Stimulated activated CD8-positive, alpha-beta memory T cell treated with anti-CD3 and anti-CD28 coated beads, Interleukin-7, amount 100 ng/mL, for 24 hours (primary cell): Measurements from ENCODE around the gene FANCM.
"Not testable (repeated sequence)": the region's sequence is repeated elsewhere in the genome, so short reads cannot be mapped to it uniquely, and the experiment has no call there.

Experiments used
- DNase-seq: peaks from one replicate; pipeline ENCODE4 v3.0.0-alpha.2; 2020; ENCODE audit warnings: low read depth

The FANCM gene

DNA sequence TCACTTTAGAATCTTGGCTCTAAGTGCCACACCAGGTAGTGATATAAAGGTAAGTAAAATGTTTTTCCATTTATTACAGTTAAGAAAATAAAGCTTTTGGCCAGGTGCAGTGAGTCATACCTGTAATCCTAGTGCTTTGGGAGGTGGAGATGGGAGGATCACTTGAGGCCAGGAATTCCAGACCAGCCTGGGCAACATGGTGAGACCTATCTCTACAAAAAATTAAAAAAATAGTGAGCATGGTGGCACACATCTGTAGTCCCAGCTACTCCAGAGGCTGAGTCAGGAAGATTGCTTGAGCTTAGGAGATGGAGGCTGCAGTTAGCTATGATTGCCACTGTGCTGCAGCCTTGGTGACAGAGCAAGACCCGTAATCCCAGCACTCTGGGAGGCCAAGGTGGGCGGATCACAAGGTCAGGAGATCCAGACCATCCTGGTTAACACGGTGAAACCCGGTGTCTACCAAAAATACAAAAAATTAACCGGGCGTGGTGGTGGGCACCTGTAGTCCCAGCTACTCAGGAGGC is 5.0 kb downstream of the FANCM start:
- DNase-seq: no peak

- not testable (repeated sequence) for DNase-seq
These were observed 6.4 kb downstream of the FANCM start for GRCh38 chr14:45142083-45142482.

DNA sequence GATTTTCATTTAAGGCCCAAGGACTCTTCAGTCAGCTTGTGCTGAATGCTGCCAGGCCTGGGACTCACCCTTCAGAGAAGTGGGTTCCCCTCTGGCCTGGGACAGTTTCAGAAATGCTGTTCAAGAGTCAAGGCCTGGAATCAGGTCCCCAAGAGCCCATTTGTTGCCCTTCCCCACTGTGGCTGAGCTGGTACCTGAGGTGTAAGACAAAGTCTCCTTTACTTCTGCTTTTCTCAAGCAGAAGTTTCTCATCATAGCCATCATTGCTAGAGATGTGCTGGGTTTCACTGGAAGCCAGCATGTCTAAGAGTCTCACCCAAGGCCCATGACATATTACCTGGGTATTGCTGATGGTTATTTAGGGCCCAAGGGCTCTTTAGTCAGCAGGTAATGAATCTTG is 8.9 kb downstream of the FANCM start:
- DNase-seq: no peak

GRCh38 chr14:45145214-45145613 is 9.5 kb downstream of the FANCM start:
- no peak for DNase-seq

DNA sequence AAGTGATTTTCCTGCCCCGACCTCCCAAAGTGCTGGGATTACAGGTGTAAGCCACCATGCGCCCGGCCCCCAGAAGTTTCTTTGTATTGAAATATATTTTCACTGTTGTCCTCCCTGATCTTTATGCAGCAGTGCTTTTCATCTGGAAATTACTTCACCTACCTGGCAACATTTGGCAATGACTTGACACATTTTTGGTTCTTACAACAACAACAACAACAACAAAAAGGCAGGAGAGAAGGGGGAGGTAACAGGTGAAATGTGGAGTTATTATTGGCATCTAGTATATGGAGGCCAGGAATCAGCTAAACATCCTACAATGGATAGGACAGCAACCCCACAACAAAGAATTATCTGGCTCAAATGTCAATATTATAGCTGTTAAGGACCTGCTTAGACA is 13.9 kb downstream of the FANCM start:
- no peak for DNase-seq

DNA sequence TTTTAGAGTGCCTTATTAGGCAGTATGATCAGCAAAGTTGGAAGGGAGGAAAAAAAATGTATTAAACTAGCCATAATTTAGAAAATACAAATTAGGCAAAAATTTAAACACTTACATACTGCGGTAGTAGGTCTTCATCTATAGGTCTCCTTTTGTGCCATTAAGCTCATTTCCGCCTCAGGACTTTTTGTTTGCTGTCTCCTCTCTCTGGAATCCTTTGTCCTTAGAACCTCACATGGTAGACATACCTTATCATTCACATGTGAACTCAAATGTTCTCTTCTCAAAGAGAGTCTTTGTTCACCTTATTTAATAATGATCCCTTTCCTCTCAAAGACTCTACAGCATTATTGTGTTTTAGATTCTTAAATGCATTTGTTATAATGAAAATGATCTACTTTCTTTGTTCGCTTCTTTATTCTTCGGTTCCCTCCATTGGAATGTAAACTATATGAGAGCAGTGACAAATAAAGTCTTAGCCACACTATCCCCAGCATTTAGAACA is 14.7 kb downstream of the FANCM start:
- DNase-seq: no peak

GRCh38 chr14:45156067-45156466 is 20.3 kb downstream of the FANCM start:
- no peak for DNase-seq

GRCh38 chr14:45169906-45170305 is 34.2 kb downstream of the FANCM start:
- no peak for DNase-seq

DNA sequence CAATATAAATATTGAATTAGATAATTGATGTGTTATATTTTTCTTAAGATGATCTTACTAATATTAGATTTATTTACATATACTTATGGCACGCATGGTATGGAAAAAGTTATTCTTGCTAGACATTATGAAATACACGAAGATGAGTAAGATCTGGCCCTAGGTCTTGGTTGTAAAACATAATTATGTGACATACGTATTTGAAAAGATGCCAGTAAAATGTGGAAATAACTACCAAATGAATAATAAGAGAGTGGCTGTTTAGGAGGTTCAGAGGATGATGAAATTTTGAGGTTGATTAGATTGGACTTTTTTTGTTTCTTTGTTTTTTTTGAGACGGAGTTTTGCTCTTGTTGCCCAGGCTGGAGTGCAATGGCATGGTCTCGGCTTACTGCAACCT is 41.3 kb downstream of the FANCM start:
- no peak for DNase-seq

GRCh38 chr14:45181329-45181728 is 45.6 kb downstream of the FANCM start:
- no peak for DNase-seq

GRCh38 chr14:45181806-45182205 is 46.1 kb downstream of the FANCM start:
- no peak for DNase-seq

DNA sequence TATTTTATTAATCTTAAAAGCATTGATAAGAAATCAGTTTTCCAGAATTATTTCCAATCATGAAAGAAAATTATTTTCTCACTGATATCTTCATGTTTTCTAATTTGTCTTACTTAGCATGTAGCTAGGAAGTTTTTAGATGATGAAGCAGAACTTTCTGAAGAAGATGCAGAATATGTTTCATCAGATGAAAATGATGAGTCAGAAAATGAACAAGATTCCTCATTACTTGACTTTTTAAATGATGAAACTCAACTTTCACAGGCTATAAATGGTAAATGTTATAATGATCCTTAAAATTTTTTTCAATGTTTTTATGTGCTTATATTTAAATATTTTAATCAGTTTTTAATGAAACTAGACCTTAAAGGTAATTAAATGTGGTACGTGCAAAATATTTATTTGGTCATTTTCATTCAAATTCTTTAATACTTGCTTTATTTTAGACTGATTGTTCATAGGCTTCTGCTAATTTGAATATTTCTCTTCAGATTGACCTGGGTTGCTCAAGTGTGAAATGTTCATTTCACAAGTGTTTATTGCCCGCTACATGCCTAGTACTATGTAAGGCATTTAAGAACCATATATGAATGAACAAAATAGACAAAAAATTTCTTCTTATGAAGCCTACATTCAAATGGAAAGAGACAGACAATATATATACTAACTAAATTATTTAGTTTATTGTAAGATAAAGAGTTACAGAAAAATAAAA is 49.5 kb downstream of the FANCM start:
- no peak for DNase-seq

DNA sequence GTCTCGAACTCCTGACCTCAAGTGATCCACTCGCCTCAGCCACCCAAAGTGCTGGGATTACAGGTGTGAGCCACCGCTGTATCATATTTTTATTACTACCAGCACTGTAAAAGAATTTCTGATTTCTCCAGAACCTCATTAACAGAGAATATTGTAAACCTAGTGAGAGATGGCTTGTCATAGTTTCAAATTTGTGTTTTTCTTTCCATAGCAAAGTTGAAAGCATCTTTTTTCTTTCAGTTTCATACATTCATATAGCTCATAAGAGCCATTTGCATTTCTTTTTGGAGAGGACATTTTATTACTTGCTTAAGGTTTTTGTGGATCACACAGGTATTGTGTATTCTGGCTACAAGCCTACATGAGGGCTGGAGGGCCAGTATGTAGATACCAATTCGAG is 59.2 kb downstream of the FANCM start:
- DNase-seq: no peak

DNA sequence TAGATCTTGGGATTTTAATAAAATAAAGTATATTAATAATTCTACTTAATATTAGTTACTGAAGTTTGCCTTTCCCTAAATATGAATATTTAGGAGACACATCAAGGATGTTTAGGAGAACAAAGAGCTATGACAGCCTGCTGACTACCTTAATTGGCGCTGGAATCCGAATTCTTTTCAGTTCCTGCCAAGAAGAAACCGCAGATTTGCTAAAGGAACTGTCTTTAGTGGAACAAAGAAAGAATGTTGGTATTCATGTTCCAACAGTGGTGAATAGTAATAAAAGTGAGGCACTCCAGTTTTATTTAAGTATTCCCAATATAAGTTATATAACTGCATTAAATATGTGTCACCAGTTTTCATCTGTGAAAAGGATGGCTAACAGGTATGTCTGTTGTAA is 62.8 kb downstream of the FANCM start:
- no peak for DNase-seq

DNA sequence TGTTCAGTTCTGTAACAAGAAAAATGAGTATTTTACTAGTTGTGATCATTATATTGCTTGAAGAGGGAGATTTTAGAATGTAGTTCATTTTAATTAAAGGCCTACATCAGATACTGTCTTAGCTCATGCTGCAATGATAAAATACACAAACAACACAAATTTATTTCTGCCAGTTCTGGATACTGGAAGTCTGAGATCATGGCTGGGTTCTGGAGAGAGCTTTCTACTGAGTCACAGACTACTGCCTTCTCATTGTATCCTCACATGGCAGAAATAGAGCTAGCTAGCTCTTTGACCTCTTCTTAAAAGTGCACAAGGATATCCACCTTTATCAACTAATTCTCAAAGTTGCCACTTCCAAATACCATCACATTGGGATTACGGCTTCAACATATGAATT is 63.5 kb downstream of the FANCM start:
- no peak for DNase-seq

GRCh38 chr14:45201905-45202304 is 66.2 kb downstream of the FANCM start:
- no peak for DNase-seq

DNA sequence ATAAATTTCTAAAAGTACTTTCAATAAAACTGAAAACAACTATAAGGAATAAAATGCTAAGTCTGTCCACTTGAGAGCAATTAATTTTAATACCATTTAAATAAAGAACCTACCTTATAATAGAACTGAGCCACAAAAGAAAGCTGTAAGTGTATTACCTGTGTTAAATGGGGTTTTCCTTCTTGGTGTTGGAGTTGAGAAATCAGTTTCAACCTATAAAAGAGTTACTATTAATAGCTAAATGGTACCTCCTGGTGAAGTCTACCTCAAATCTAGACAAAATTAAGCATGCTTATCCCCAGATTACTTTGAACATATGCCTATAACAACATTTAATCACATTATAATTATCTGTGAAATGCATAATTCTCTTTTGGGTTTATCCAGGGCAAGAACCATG is 68.5 kb downstream of the FANCM start:
- no peak for DNase-seq

- no peak for DNase-seq
These were observed 74.4 kb downstream of the FANCM start for GRCh38 chr14:45210159-45210558.

DNA sequence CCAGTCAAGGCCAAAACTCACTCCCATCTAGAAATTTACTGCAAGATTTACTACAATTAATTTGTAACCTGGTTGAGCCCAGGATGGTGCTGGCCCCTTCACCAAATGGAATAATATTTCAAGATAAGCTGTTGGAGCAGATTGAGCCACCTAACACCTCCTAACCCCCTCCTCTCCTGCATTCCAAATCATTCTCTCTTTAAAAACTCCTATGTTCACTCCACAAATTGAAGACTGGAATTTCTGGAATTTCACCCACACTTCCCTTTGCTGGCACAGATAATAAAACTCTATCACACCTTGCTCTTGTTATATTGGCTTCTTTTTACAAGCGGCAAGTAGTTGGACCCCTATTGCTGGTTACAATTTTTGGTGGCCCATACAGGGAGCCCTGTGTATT is 75.6 kb downstream of the FANCM start:
- DNase-seq: no peak

DNA sequence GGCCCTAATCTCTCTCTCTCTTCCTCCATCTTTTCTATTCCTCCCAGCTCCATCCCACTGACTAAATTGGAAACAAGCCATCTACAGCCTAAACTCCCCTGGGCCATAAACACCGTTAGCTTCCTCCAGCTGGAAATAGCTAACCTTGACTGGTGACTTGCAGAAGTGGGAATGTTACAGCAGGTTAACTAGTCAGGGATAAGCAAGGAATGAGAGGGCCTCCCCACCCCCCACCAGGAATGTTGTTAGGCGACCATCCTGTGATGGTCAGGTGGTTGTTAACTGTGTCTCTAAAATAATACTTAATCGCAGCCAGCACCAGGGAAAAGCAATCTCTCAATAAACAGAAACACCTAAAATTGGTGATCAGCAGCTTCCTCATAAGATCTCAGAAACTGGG is 76.5 kb downstream of the FANCM start:
- DNase-seq: no peak

- not testable (repeated sequence) for DNase-seq
These were observed 78.0 kb downstream of the FANCM start for GRCh38 chr14:45213716-45214115.

GRCh38 chr14:45214341-45214740 is 78.6 kb downstream of the FANCM start:
- DNase-seq: not testable (repeated sequence)

DNA sequence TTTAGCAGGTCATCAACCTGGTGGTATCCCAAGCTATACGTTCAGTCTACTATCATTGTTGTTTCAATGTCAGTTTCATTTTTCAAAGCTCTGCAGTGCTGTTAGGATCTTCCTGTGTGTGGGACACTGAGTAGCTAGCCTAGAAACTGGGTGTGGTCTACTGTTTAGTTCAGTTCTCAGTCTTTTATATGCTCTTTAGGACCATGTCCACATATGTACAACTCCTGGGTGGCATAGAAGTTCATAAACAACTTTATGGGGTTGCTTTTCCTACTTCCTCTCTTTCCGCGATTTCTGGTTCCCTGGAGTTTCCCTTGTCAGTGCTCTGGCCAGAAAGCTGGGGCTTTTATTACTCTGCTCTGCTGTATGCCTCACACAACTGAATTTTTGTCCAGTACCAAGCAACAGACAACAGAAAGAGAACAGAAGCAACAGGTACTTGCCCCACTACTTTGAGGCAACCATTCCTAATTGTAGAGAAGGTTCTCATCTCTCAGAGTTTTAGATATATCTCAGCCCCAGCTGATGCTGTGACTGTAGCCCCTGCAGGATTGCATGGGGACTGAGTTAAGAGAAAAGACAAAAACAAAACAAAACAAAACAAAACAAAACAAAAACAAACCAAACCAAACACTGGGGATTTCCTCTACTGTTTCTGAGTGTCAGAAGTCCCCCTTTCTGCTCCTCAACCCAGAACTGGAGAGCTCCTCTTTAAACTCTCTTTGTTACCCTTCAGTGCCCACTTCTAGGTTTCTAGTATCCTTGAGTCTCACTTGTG is 86.9 kb downstream of the FANCM start:
- DNase-seq: no peak
